Naive thymus-derived CD4-positive, alpha-beta T cell (primary cell): Measurements from ENCODE around the gene STK24. TPM values are rescaled to one million over a fixed set of nuclear protein-coding genes. Genes with fewer than 3 reads are reported as not detected.

ENCODE experiments used
- ATAC-seq: fragments of 150-1000 bp; cut with Tn5 transposase; 2 replicates; pipeline ENCODE4 v1.10.0; 2021; ENCODE audit warnings: mild to moderate bottlenecking, moderate library complexity
- CTCF ChIA-PET: fragments of 350-600 bp; sonication (Branson Sonifier 250); formaldehyde crosslinking; loops from one replicate; lab custom pipeline; 2021; ENCODE audit warnings: antibody characterized with exemption; lab: Charles Lee
- POLR2A ChIA-PET: fragments of 350-600 bp; sonication (Branson Sonifier 250); formaldehyde crosslinking; loops from one replicate; lab custom pipeline; 2021; ENCODE audit warnings: antibody characterized with exemption, inconsistent platforms; lab: Charles Lee
- DNase-seq, 9 donors: peaks; one replicate each; pipeline versions ENCODE4 v3.0.0 to v3.0.0-alpha.2; 2020 to 2022; ENCODE audit warnings: mixed read lengths in 1 of 9
- H3K27ac ChIP-seq: one replicate; pipeline ENCODE4 v1.7.0; 2013; ENCODE audit warnings: mild to moderate bottlenecking, low read depth, low read length, moderate library complexity
- H3K27me3 ChIP-seq, 2 donors: one replicate each; pipeline ENCODE4 v1.7.0; 2013; ENCODE audit warnings: low read length in 2 of 2, mild to moderate bottlenecking in 2 of 2, moderate library complexity in 2 of 2; ENCODE audit not compliant: control insufficient read depth in 2 of 2, insufficient read depth in 2 of 2
- H3K36me3 ChIP-seq, 3 experiments: 1 replicate in 2 of 3; 2 replicates in 1 of 3; pipeline ENCODE4 v1.7.0; 2013; ENCODE audit warnings: low read length in 3 of 3, mild to moderate bottlenecking in 3 of 3, moderate library complexity in 1 of 3; ENCODE audit not compliant: insufficient read depth in 3 of 3, control insufficient read depth in 2 of 3
- H3K4me1 ChIP-seq, 2 donors: one replicate each; pipeline ENCODE4 v1.7.0; 2013; ENCODE audit warnings: low read length in 2 of 2, mild to moderate bottlenecking in 2 of 2, moderate library complexity in 1 of 2; ENCODE audit not compliant: control insufficient read depth in 2 of 2, insufficient read depth in 2 of 2
- H3K4me3 ChIP-seq: 2 replicates; pipeline ENCODE4 v1.7.0; 2013; ENCODE audit warnings: mild to moderate bottlenecking, low read length
- H3K9me3 ChIP-seq, 3 experiments: 1 replicate in 2 of 3; 2 replicates in 1 of 3; pipeline ENCODE4 v1.7.0; 2013; ENCODE audit warnings: low read length in 3 of 3; ENCODE audit not compliant: control insufficient read depth in 2 of 3
- H3K27ac Mint-ChIP-seq, 9 donors: one replicate each; pipeline ENCODE4 v1.8.0; 2020 to 2022; ENCODE audit warnings: mixed read lengths in 9 of 9, mild to moderate bottlenecking in 8 of 9, moderate library complexity in 5 of 9, inconsistent platforms in 2 of 9
- H3K27me3 Mint-ChIP-seq, 5 donors: one replicate each; pipeline ENCODE4 v1.8.0; 2021 to 2022; ENCODE audit warnings: mixed read lengths in 5 of 5, mild to moderate bottlenecking in 1 of 5
- H3K36me3 Mint-ChIP-seq, 5 donors: one replicate each; pipeline ENCODE4 v1.8.0; 2020 to 2022; ENCODE audit warnings: mixed read lengths in 5 of 5, mild to moderate bottlenecking in 3 of 5, inconsistent platforms in 1 of 5
- H3K4me1 Mint-ChIP-seq, 7 donors: one replicate each; pipeline ENCODE4 v1.8.0; 2020 to 2022; ENCODE audit warnings: mixed read lengths in 7 of 7, mild to moderate bottlenecking in 3 of 7, inconsistent platforms in 1 of 7
- H3K4me3 Mint-ChIP-seq, 10 donors: one replicate each; pipeline ENCODE4 v1.8.0; 2020 to 2022; ENCODE audit warnings: mild to moderate bottlenecking in 10 of 10, mixed read lengths in 10 of 10, moderate library complexity in 6 of 10, inconsistent platforms in 2 of 10
- H3K9me3 Mint-ChIP-seq, 11 donors: one replicate each; pipeline ENCODE4 v1.8.0; 2020 to 2022; ENCODE audit warnings: mixed read lengths in 11 of 11, mild to moderate bottlenecking in 4 of 11, inconsistent platforms in 1 of 11, moderate library complexity in 1 of 11
- intact Hi-C, 2 donors: fragments of 100-400 bp; cut with micrococcal nuclease; formaldehyde crosslinking; loops; one replicate each; pipeline ENCODE4 v1.15.1; 2023
- polyA plus RNA-seq, 2 donors: library from polyadenylated mRNA; unstranded; fragments of 300-500 nt; fragmentation: Illumina TruSeq; gene quantifications; one replicate each; pipeline ENCODE4 v1.2.3, GENCODE V29; 2021
- total RNA-seq, 6 experiments: library from RNA in 5 of 6; stranded (reverse) in 5 of 6; gene quantifications; 1 replicate in 5 of 6; 2 replicates in 1 of 6; pipeline ENCODE4 v1.2.3 and lab custom pipeline; 2021 to 2026

The STK24 gene
- total and polyA plus RNA-seq, 7 experiments from 2014 or later = 29.8 to 148 (median 94.4) TPM

DNA sequence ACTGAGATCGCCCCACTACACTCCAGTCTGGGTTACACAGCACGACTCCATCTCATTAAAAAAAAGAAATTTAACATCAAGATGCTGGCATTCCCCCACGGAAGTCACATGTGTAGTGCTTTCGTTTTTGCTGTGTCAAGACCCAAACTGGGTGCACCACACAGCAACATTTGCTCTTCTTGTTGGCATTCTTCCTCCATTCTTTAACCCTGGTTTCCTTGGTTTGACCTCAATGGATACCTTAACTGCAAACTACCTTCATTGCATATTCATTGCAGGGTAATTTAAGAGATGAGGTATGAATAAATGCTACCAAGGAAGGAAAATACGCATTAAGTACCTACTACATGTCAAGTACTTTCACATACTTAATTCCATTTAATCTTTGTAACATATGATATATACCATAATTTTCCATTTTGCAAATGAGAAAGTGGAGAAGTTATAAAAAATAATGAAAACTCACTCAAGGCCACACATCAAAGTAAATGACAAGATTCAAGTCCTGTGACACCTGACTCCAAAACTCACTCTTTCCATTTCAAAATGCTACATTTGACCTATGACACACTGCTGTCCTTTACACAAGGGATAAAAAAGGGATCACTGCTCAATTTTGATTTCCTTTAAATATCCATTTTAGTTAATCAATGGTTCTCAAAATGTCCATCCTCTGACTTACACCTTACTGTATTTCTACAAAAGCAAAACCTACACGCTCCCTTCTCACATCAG lies 59.2 kb downstream of the STK24 start:
- peaks cover 25 to 32% of the 10 kb centered on the region in 2 donors for H3K4me1 ChIP-seq
- peaks cover 0 to 22% (median 13%) of the 10 kb centered on the region in 5 donors for H3K36me3 Mint-ChIP-seq
- peaks cover 46 to 97% (median 91%) of the 10 kb centered on the region in 7 donors for H3K4me1 Mint-ChIP-seq

DNA sequence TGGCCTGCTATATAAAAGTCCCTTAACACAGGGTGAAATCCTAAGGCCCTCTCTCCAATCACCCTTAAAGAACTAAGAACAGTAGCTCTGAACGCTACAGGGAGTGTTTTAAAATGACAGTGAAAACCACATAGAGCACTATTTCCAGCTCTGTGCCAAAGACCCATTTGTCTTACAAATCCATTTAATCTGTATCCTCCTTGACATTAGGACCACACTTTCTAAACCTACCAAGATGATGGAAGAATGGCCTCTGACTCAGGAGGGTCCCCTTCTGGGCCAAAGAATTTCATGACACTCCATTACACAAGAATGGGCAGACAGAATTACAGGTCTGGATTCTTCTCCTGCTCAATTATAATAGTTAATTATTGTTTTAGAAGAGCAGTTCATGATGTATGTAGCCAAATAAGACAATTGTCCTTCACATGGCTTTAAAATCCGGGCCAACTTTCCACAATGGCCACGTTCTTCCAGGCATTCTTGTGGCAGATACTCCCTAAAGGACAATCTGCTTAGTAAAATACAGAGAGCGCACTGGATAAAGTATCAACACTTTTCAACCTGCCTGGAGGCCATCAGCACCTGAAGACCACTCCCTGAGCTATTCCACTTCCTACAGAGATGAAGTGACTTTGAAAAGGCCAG lies 61.0 kb downstream of the STK24 start:
- Histone ChIP-seq H3K27me3 (no peaks in the 10 kb centered on the region), H3K4me3 (no peak overlapping the region), H3K4me1 (peaks cover 18 to 29% of the 10 kb centered on the region in 2 donors), H3K36me3 (peaks cover 0 to 27% (median 0%) of the 10 kb centered on the region in 3 experiments), H3K9me3 (no peaks in the 10 kb centered on the region), H3K27ac (no peak overlapping the region)
- DNase-seq (no peak), ATAC-seq (no peak)
- Mint-ChIP-seq H3K9me3 (no peaks in the 10 kb centered on the region), H3K27me3 (no peaks in the 10 kb centered on the region), H3K4me1 (peaks cover 39 to 95% (median 89%) of the 10 kb centered on the region in 7 donors), H3K4me3 (peak overlapping the region in 3 of 10 donors; percentile 5 to 21 (median 19)), H3K27ac (peak overlapping the region in 8 of 9 donors; percentile 1 to 83 (median 46)), H3K36me3 (peaks cover 0 to 29% (median 13%) of the 10 kb centered on the region in 5 donors)
- POLR2A ChIA-PET = no interaction called here
- CTCF ChIA-PET = interaction anchor here (0.6 kb wide), 1 partner anchor 51 kb away, joined by 5 read pairs; no protein-coding TSS in a partner anchor
- intact Hi-C loops = loop anchor here in 1 of 2 donors (2.0 kb wide), 2 partner anchors 27 to 55 kb away; no protein-coding TSS in a partner anchor

More for the DNA sequence above, 59.2 kb downstream of the STK24 start:
- POLR2A ChIA-PET = interaction anchor here (1.0 kb wide), 1 partner anchor 1085 kb away, joined by 3 read pairs; no protein-coding TSS in a partner anchor
- Histone ChIP-seq H3K9me3 (no peaks in the 10 kb centered on the region), H3K27me3 (no peaks in the 10 kb centered on the region), H3K27ac (no peak overlapping the region), H3K36me3 (peaks cover 0 to 25% (median 0%) of the 10 kb centered on the region in 3 experiments), H3K4me3 (no peak overlapping the region)
- CTCF ChIA-PET = no interaction called here
- Mint-ChIP-seq H3K27ac (peak overlapping the region in 7 of 9 donors; percentile 33 to 88 (median 50)), H3K27me3 (no peaks in the 10 kb centered on the region), H3K9me3 (no peaks in the 10 kb centered on the region), H3K4me3 (peak overlapping the region in 5 of 10 donors; percentile 14 to 51 (median 24))
- intact Hi-C loops = loop anchor here (1.0 to 2.0 kb wide), 4 partner anchors 15 to 53 kb away; no protein-coding TSS in a partner anchor
- DNase-seq = peak in 2 of 9 donors; percentile 19 to 31
- ATAC-seq = peak; percentile 78

GRCh38 chr13:98514288-98514687 lies 62.6 kb downstream of the STK24 start:
- peaks cover 4 to 30% (median 15%) of the 10 kb centered on the region in 5 donors for H3K36me3 Mint-ChIP-seq
- POLR2A ChIA-PET = interaction anchor here (0.6 kb wide), 1 partner anchor 61 kb away, joined by 3 read pairs; no protein-coding TSS in a partner anchor
- ATAC-seq = no peak
- intact Hi-C loops = no loop called here
- Histone ChIP-seq H3K36me3 (peaks cover 0 to 27% (median 0%) of the 10 kb centered on the region in 3 experiments), H3K4me3 (no peak overlapping the region), H3K27me3 (no peaks in the 10 kb centered on the region), H3K27ac (no peak overlapping the region), H3K4me1 (peaks cover 27 to 28% of the 10 kb centered on the region in 2 donors), H3K9me3 (no peaks in the 10 kb centered on the region)
- no peaks in the 10 kb centered on the region for H3K9me3 Mint-ChIP-seq
- peak overlapping the region in 1 of 9 donors; percentile 13 for H3K27ac Mint-ChIP-seq
- H3K4me1 Mint-ChIP-seq = peaks cover 44 to 95% (median 89%) of the 10 kb centered on the region in 7 donors
- DNase-seq = no peak
- H3K4me3 Mint-ChIP-seq = peak overlapping the region in 1 of 10 donors; percentile 26
- CTCF ChIA-PET = interaction anchor here (0.6 kb wide), 2 partner anchors 98 to 118 kb away, joined by 3 to 12 read pairs; no protein-coding TSS in a partner anchor
- H3K27me3 Mint-ChIP-seq = no peaks in the 10 kb centered on the region

GRCh38 chr13:98513837-98514236 lies 63.1 kb downstream of the STK24 start:
- Histone ChIP-seq H3K4me1 (peaks cover 28 to 33% of the 10 kb centered on the region in 2 donors), H3K9me3 (no peaks in the 10 kb centered on the region), H3K27ac (no peak overlapping the region), H3K4me3 (no peak overlapping the region), H3K36me3 (peaks cover 0 to 27% (median 0%) of the 10 kb centered on the region in 3 experiments), H3K27me3 (no peaks in the 10 kb centered on the region)
- CTCF ChIA-PET = no interaction called here
- ATAC-seq (no peak), DNase-seq (no peak)
- Mint-ChIP-seq H3K36me3 (peaks cover 4 to 28% (median 13%) of the 10 kb centered on the region in 5 donors), H3K27ac (peak overlapping the region in 2 of 9 donors; percentile 36 to 49), H3K9me3 (no peaks in the 10 kb centered on the region), H3K27me3 (no peaks in the 10 kb centered on the region), H3K4me1 (peaks cover 47 to 95% (median 89%) of the 10 kb centered on the region in 7 donors), H3K4me3 (peak overlapping the region in 1 of 10 donors; percentile 46)
- POLR2A ChIA-PET = interaction anchor here (0.6 kb wide), 1 partner anchor 62 kb away, joined by 3 read pairs; no protein-coding TSS in a partner anchor
- intact Hi-C loops = no loop called here

DNA sequence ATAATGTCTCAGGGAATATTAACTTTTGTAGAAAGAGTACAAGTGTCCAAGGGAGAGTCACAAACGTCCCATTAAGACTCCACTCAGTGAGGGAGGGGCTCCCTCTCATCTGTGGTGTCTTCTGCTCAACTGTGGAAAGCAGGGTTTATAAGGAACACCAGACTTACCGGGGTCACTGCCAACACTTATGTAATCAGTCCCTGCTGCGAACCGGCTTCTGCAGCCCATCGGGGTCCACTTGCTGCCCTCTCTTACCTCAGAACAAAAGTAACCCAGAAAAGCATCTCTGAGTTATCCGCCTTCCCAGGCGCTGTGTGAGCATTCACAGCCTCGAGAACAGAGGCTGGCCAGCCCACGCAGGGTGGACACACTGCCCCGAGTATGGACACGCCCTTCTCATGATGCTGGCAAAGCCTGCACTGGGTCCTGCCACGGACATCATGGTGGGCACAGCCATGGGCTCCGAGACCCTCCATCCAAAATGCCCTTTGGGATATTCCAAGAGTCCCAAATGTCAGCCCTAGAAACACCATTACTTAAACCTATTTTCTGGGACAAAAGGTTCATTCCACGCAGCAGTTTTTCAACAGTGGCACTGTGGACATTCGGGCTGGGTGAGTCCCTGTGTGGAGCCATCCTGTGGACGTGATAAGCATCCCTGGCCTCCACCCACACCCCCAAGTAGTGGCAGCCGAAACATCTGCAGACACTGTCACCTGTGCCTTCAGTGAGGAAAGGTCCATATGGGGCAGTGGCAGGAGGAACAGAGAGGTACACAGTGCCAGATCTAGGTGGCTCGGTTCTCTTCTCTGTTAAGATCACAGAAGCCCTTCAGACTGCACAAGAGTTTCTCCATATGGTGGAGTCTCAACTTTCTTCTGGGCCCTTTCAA lies 63.9 kb downstream of the STK24 start:
- H3K36me3 ChIP-seq = peaks cover 0 to 27% (median 0%) of the 10 kb centered on the region in 3 experiments
- Mint-ChIP-seq H3K27ac (peak overlapping the region in 2 of 9 donors; percentile 28 to 36), H3K36me3 (peaks cover 4 to 25% (median 13%) of the 10 kb centered on the region in 5 donors), H3K9me3 (no peaks in the 10 kb centered on the region), H3K4me1 (peaks cover 51 to 95% (median 92%) of the 10 kb centered on the region in 7 donors), H3K4me3 (no peak overlapping the region), H3K27me3 (no peaks in the 10 kb centered on the region)
- intact Hi-C loops = no loop called here
- POLR2A ChIA-PET = no interaction called here
- no peak overlapping the region for H3K4me3 ChIP-seq
- CTCF ChIA-PET = no interaction called here
- H3K27ac ChIP-seq = no peak overlapping the region
- DNase-seq = no peak
- H3K9me3 ChIP-seq = no peaks in the 10 kb centered on the region
- peaks cover 28 to 32% of the 10 kb centered on the region in 2 donors for H3K4me1 ChIP-seq
- no peaks in the 10 kb centered on the region for H3K27me3 ChIP-seq
- ATAC-seq = no peak
